HG03565 (cell line): ENCODE results near the gene KREMEN2.
"Not testable (repeated sequence)": the region's sequence is repeated elsewhere in the genome, so short reads cannot be mapped to it uniquely, and the experiment has no call there.

ENCODE experiments used
- ATAC-seq: cut with Tn5 transposase; IDR thresholded peaks from one replicate; pipeline ENCODE4 v1.9.1; 2021; ENCODE audit warnings: mild to moderate bottlenecking, moderate library complexity; ENCODE audit not compliant: unreplicated experiment

The KREMEN2 gene

DNA sequence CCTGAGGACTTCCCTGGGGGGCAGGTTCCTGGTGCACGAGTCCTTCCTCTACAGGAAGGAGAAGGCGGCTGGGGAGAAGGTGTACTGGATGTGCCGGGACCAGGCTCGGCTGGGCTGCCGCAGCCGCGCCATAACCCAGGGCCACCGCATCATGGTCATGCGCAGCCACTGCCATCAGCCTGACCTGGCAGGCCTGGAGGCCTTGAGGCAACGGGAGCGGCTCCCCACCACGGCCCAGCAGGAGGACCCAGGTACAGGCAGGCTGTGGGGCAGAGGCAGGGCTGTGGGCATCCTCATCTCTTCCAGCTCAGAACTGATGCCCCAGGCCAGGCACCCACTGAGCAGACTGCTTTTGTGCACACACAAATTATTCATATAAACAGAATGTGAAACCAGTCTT lies 25.9 kb upstream of the KREMEN2 start:
- no peak for ATAC-seq

DNA sequence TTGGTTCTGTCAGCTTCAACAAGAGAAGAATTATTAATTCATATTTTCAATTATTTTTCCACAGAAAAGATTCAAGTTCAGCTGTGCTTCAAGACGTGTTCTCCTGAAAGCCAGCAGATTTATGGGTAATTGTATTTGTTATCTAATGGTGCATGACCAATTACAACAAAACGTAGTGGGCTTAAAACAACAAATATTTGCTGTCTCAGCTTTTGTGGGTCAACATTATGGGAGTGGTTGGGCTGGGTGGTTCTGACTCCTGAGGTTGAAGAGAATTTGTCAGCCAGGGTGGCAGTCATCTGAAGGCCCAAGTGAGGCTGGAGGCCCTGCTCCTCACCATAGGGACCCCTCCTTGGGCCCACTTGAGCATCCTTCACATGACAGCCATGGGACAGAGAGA lies 24.1 kb upstream of the KREMEN2 start:
- no peak for ATAC-seq

DNA sequence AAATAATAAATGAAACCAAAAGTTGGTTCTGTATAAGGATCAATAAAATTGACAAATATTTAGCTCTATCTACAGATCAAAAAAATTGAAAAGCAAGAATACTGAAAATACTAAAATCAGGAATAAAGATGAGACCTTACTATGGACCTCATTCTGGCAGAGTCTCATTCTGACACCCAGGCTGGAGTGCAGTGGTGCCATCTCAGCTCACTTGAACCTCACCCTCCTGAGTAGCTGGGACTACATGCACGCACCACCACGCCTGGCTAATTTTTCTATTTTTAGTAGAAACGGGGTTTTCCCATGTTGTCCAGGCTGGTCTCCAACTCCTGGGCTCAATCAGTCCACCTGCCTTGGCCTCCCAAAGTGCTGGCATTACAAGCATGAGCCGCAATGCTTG lies 22.0 kb upstream of the KREMEN2 start:
- ATAC-seq: no peak

DNA sequence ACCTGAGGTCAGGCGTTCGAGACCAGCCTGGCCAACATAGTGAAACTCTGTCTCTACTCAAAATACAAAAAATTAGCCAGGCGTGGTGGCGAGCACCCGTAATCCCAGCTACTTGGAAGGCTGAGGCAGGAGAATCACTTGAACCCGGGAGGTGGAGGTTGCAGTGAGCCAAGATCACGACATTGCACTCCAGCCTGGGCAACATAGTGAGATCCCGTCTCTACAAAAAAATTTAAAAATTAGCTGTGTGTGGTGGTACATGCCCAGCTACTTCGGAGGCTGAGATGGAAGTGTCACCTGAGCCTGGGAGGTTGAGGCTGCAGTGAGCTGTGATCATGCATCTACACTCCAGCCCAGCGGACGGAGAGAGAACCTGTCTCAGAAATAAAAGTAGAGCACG lies 20.4 kb upstream of the KREMEN2 start:
- not testable (repeated sequence) for ATAC-seq

DNA sequence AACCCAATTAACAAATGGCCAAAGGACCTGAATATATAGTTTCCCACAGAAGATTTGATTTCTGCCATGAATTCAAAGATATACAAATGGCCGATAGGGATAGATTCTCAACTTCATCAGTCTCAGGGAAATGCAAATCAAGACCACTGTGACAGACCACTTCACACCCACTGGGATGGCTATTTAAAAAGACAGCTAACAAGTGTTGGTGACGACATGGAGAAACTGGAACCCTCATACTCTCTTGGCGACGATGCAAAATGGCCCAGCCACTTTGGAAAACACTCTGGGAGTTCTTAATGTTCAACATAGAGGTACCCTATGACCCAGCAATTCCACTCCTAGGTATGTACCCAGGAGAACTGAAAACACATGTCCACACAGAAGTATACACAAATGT lies 17.4 kb upstream of the KREMEN2 start:
- no peak for ATAC-seq

DNA sequence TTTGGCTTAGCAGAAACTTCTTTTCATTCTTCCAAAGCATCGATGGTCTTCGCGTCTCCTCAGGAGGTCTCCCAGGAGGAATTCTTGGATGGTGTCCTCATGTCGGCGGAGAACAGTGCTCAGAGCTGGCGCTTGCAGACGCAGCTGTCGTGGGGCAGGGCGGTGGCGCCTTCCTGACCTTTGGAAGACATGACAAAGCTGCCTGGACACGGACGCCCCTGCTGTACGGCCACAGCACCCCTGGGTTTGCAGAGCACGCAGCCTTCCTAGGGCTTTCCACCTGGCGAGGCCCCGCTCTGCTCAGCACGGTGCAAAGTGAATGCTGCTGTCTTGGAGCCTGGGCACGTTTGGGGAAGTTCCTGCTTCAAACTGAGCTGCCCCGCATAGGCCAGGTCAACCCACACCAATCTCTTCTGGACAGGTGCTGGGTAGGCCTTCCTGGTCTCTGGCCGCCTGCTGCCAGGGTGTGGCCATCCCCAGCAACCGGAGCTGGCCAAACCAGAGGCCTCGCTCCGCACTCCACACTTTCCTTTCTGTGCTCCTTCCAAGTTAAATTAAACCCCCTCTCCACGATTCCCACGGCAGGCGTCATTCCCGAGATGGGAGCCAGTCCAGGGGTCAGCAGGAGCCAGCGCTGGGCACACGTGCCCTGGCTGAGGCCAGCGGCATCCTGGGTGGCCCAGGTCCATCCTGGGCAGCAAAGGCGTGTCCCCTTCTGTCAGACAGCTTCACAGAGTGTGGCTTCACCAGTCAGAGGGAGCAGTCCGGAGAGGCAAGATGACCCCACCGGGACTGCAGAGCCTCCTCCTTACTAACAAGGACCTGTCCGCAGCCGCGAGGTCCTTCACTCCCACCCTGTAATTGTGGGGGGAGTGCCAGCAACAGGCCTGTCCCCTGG lies 15.0 kb upstream of the KREMEN2 start:
- no peak for ATAC-seq

DNA sequence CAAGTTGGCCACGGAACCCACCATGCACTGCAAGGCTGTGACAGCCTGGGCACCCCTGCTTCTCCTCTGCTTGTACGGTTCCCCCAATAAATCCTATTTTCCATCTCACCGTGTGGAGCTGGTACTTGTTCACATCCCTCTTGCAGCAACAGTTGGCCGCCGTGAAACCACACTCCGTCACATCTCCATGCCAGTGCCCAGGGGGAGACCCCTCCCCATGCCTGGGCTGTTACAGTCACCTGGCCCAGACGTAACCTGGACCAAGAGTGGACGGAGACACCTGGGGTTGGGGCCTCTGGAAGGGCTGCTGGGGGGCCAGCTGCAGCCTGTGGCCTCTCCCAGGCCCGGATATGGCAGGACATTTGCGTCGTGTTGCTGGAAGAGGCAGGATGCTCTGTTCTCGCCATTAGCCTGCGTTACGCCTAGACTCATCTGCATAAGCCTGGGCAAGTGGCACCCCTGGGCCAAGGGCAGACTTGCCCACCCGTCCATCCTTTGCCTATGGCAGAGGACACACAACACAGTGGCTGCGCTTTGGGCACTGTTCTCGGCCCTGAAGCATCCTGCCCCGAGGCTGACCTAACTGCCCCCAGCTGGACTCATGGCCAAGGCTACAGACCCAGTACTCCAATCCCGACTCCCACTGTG lies 14.2 kb upstream of the KREMEN2 start:
- no peak for ATAC-seq

DNA sequence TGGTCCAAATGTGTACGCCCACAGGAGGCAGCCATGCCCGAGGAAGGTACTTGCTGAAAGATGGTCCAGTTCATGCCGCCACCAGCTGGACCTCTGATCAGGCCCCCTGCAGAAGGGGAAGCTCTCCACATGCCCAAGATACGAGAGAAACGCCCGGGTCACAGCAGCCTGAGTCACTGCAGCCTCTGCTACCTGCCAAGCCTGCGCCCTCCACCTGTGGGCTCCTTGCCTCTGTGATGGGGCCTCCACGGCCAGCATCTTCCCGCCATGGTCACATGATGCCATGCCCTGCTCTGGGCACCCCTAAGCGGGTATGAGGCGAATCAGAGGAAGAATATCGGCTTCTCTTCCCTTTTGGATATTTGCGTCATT lies 13.7 kb upstream of the KREMEN2 start:
- no peak for ATAC-seq

DNA sequence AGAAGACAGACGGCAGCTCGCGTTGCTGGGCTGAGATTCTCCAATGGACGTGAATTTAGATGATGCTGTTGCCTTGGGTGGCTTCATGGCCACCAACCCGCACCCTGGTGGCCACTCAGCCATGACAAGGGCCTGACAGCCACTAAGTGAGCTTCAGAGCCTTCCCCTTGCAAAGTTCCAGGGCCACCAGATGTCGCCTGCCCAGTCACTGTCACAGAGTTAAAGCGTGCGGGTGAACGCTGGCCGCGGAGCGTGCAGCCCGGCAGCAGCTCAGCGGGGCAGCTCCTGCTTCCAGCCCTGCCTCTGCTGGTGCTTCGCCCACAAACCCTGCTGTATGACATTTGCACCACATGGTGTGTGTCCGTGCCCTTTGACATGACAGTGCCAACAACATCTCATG lies 13.3 kb upstream of the KREMEN2 start:
- ATAC-seq: no peak

DNA sequence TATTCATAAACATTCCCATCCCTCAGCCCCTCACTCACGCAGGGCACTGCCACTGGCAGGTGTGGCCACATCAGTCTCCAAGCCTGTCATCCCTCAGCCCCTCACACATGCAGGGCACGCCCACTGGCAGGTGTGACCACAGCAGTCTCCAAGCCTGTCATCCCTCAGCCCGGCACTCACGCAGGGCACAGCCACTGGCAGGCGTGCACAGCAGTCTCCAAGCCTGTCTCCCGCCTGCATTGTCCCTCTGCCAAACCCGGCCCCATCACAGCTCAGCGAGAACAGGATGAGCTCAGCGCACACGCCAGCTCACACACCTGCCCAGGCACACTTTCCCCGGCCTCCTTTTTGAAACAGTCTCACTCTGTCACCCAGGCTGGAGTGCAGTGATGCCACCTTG lies 11.4 kb upstream of the KREMEN2 start:
- no peak for ATAC-seq

DNA sequence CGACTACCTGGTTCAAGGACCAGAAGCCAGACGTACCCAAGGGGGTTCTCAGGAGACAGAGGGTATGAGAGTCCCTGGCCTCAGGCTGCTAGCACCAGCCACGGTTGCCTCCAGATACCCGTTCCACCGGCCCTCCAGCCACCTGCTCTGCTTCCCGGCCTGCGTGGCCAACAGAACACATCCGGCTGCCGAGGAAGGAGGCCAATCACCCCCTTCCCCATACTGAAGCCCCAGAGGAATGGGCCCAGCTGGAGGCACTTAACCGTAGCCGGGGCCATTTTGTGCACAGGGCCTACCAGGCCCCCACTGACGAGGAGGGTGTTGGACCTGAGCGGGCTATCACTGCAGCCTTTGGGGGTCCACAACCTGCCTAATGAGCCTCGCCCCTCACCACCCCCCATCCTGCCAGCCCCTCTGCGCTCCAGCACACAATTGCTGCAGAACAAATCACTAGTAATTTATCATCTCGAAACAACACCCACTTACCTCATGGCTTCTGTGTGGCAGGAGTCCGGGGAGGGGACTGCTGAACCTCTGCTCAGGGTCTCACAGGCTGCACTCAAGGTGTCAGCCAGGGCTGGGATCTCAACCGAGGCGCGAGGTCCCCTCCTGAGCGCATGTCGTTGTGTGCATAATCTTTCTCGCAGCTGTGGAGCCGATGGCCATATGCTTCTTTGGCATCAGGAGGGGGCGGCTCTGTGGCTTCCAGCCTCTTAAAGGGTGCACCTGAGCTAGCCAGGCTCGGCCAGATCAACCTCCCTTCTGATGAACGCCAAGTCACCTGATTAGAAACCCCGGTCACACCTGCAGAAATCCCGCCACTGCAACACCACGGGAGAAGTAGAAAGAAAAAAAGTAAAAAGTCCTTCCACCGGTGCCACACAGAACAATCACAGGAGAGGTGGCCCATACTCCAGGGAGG lies 10.1 kb upstream of the KREMEN2 start:
- ATAC-seq: no peak

DNA sequence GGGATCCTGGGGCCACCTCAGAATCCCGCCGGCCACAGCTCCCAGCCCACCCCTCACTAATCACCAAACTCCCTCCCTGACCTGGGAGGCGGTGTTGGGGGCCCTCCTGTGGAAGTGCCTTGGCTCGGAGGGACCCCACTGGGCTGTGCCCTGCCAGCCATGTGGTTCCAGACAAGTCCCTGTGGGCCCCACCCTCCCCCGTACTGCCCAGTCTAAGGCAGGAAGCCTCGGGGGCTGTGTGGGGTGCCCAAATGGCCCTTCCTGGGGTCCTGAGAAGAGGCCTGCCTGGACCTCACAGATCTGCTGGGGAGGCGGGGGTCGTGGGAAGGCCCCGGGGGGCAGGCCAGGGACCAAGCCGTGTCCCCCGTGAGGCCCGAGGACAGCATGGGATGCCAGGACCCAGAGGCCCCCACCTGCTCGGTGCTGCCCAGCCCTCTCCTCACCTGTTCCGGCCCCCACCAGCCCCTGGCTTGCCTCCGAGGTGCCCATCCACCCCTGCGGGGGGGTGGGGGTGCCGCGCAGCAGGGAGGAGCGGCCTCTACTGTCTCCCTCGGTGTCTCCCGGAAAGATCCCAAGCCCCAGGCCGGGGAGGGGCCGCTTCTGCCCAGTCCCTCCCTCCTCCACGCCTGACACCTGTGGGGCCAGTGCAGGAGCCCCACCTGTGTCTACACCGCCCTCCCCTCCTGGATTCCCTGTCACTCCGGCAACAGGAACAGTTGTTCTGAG lies 9.3 kb upstream of the KREMEN2 start:
- no peak for ATAC-seq

DNA sequence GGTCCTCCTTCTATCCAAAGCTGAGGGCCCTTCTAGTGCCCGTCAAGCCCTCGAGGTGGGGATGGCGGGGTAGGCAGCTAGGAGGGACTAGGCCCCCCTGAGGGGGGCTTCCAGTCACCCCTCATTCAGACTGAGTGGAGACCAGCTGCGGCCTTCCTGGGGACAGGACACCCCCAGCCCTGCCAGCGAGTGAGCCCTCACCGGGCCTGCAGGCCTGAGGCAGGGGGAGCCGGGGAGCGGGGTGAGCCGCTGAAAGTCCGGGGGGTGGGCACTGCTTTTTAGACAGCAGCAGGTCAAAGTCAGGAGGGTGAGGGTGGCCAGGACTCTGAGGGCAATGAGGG lies 8.7 kb upstream of the KREMEN2 start:
- no peak for ATAC-seq

DNA sequence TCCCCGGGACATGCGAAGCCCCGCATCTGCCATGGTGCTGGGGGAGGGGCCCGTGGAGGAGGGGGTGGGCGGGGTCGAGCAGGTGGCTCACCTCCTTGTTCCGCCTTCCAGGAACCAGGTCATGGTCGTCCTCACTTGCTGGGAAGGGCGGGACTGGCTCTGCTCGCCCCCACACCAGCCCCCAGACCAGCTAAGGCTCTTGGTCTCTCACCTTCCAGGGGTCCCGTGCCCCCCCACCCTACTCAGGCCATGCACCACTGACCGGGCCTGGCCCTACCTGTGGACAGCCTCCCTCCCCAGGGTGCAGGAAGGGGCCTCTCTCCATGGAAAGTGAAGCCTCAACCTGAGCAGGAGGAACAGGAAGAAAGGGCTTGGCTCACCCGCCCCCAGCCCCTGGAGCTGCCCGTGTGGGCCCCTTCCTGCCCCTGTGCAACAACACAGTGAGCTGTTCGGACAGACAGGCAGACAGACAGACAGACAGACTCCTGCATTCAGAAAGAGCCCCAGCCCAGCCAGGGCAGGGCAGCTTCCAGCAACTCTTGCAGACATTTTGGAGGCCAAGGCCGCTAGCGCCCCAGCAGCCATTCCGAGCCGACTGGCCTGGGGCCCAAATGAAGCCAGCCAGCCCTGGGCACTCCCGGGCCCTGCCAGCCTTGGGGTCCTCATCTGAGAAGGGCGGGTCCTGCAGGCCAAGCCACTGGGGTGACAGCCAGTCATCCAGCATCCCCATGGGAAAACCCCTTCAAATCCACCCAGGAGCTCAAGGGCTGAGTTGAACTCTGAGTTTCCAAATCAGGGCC lies 8.1 kb upstream of the KREMEN2 start:
- ATAC-seq: no peak

DNA sequence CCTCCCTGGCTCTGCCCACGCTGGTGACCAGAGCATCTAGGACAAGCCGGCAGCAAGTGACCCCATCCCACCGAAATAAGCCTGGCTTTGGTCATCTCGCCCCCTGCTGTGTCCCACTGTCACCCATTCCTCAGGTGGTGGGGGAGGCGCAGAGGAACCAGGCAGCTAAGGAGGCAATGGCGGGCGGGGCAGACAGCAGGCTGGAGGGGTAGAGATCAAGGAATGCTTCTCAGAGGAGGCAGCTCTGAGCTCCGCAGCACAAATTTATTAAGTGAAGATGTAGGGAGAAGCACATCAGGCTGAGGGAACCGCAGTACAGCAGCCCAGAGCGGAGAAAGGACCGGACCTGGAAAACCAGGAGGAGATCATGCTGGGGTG lies 7.5 kb upstream of the KREMEN2 start:
- ATAC-seq: no peak

DNA sequence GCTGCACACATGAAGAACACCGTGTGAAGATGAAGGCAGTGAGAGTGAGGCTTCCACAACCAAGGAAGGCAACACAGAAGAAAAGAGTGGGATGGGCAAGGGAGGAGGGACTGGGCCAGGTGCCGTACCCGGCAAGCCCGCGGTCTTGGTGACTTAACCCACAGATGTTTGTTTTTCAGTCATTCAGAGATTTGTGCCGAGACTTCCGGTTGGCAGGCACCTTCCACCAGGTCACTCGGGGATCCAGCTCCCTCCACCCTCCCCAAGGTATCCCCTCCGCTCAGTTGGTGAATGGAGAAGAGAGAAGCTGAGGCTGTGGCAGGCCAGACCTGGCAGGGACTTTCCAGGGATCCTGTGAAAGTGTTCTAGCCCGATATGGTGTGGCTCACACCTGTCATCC lies 4.9 kb upstream of the KREMEN2 start:
- ATAC-seq: no peak

DNA sequence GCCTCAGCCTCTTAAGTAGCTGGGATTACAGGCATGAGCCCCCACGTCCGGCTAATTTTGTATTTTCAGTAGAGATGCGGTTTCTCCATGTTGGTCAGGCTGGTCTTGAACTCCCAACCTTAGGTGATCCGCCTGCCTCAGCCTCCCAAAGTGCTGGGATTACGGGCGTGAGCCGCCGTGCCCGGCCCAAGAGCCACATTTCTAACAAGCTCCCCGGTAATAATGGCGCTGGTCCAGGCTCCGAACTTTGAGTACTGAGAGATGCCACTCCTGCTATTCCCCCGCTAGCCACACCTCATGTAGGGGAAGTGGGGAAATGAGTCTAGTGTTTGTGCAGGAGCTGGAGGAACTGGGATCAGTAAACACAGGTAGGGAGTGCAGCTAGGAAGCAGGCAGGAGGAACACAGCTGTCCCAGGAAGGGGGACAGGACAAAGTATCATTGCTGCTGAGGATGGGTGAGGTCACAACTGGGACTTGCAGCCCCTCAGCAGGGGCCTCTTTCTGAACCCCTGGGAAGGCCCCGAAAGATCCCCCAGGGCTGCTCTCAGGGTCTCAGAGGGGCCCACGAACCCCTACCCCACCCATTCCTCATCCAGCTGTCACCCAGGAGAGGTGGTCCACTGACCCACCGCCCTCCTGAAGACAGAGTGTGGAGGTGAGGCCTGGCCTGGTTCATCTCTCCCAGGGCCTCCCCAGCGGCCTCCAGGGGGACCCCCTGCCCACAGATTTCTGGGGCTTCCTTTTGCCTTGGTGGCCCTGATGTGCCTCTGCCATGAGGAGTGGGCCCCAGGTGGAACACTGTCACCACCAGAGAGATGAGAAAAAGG lies 3.7 kb upstream of the KREMEN2 start:
- no peak for ATAC-seq

DNA sequence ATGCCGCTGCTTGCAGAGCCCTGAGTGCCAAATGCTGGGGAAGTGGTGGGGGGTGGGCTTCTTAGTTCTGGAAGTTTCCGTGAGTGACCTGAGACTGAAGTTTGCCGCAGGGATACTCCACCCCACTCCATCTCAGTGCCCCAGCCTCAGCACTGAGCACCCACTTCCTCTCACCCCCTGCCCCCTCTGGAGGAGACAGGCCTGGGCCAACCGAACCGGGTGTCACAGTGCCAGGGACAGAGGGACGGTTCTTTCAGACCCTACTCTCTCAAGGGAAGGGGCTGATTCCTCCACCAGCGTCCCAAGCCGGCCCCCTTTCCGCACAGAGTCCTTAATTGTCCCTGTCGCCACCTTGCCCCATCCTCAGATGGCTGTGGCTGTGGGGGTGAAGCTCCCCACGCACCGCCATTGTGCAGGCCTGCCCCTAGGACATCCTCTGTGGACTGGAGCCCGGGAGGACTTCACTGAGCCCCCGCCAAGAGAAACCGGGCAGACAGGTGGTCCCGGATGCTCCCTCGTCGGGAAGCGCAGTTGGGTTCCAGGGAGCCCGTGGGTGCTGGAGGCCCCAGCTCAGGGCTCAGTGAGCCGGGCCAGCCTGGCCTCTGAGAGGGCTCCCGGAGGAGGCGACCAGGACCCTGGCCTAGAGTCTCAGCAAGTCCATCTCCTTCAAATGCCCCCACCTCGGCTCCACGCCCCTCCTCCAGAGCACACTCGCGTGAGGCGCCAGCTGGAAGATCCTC lies 1.6 kb upstream of the KREMEN2 start:
- ATAC-seq: no peak
